NCI-H2227 (cell line): Measurements from ENCODE around the gene TAS2R30.
"Not testable (repeated sequence)": the region's sequence is repeated elsewhere in the genome, so short reads cannot be mapped to it uniquely, and the experiment has no call there.

Experiments used
- DNase-seq: peaks from one replicate; lab custom pipeline; 2025; ENCODE audit not compliant: unreplicated experiment; lab: John Stamatoyannopoulos, UW

Gene TAS2R30

DNA sequence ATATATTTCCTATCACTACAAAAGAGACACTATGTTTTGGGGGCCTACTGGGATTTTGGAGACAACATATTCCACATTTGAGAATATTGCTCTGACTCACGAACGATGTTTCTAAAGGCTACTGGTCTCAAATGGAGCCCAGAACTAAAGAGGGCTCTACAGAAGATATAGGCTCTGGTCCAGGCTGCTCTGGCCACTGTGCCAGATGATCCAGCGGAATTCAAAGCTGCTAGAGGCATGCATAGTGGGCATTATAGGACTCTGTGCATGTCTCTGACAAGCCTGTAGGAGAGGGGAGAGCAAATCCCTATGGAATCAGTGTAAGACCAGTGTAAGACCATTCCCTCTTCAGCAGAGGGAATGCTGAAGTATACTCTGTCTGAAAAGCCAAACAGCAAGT, 4.1 kb downstream of the TAS2R30 start:
- DNase-seq: no peak

GRCh38 chr12:11114130-11114529, 20.3 kb downstream of the TAS2R30 start:
- not testable (repeated sequence) for DNase-seq

- not testable (repeated sequence) for DNase-seq
Measured at GRCh38 chr12:11111213-11111612, 23.2 kb downstream of the TAS2R30 start.

- DNase-seq: no peak
Measured at GRCh38 chr12:11108862-11109261, 25.6 kb downstream of the TAS2R30 start.

DNA sequence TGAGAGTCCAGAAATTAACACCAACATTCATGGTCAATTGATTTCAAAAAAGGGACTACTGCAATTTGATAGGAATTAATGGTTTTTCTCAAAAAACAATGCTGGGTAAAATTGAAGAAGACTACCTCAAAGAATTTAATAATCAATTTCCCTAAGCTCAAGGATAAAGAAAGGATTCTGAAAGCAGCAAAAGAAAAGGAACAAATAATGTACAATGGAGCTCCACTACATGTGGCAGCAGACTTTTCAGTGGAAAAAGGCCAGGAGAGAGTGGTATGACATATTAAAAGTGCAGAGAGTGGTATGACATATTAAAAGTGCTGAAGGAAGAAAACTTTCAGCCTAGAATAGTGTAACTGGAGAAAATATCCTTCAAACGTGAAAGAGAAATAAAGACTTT, 26.7 kb downstream of the TAS2R30 start:
- no peak for DNase-seq

- no peak for DNase-seq
Measured at GRCh38 chr12:11106288-11106687, 28.2 kb downstream of the TAS2R30 start.

DNA sequence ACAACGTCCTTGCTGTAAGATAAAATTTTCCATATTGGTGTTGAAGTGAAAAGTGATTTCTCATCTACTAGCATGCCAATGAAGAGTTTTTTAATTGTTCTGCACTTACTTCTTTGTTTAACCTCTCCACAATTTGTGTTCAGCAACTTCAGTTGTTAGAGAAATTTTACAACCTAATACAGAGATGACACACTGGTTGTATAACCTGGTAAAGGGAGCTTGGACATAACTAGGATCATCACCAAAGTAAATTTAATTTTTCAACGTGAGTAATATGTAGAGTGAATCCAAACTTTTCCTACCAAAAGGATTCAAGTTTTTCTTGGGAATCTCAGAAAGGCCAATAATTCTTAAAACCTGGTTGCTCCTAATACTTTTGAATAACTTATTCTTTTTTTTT, 28.9 kb downstream of the TAS2R30 start:
- DNase-seq: no peak

DNA sequence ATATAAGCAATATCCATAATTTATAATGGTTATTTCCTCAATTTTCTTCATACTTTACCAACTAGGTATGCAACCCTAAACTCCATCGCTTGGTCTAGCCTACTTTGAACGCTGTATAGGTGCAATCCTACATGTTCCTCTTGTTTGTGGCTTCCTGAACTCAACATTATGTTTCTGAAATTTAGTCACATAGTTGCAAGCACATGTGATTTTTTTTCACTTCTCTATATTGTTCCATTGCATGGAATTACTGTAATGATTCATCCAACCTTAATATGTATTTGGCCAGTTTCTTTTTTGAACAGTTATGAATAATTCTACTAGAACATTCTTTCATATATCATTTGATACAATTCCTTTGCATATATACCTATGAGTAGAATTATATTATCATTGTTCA, 39.5 kb downstream of the TAS2R30 start:
- DNase-seq: not testable (repeated sequence)

GRCh38 chr12:11092128-11092527, 42.3 kb downstream of the TAS2R30 start, which contains the start of gene TAS2R43:
Gene TAS2R43, minus strand, starts transcription at chr12:11092313. Its CDS starts 84 bp downstream, at chr12:11092229.
- no peak for DNase-seq

GRCh38 chr12:11089246-11089645, 45.2 kb downstream of the TAS2R30 start:
- DNase-seq: no peak

DNA sequence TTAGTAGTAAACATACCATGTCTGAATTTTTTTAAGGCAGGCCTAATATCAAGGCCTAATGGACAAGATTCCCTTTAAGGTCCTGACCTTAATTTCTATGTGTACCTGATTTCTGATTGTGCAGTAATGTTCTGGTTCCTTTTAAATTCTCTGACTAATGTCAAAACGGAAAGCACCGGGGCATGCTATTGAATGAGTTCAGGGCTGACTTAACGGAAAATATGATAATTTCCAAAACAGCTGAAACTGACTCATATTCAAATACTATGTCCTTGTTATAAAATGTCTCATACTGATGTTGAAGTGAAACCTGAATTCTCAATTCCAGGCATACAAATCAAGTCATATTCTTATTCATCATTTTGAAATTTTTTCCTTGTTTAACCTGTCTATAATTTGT, 49.0 kb downstream of the TAS2R30 start:
- no peak for DNase-seq
